Measurements from ENCODE around the gene KCNAB1.

GRCh38 chr3:156465194-156465593, 344.8 kb downstream of the KCNAB1 start:
- no peak for TF ChIP-seq CTCF (IDR thresholded peaks at IDR 0.05; ENCODE audit: low read length)
- no peak for TF ChIP-seq EZH2 (IDR thresholded peaks at IDR 0.05; ENCODE audit: borderline replicate concordance, low read length)
